ENCODE data around the gene SLC39A12. TPM values are rescaled to one million over a fixed set of nuclear protein-coding genes. Genes with fewer than 3 reads are reported as not detected.

Gene SLC39A12
- total and polyA plus RNA-seq, 2 of the 4 experiments (the other 2 are of a cell fraction) = not detected

DNA sequence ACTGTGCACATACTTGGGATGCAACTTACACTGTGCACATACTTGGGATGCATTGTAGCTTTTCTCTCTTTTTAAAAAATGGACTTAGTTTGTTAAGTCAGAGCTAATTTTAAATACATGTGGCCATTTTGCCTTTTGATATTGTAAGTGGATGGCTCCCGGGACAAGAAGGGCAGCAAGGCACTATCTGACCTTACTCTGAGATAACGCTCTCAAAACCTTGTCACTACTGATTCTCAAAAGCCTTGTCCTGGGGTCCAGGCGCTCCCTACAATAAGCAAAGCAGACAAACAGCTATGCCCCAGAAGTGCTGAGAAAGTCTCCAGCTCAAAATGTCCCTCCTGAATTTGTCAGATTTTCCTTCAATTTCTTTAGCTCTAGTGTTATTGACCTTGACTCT, 121.6 kb downstream of the SLC39A12 start:
- ATAC-seq (ENCODE audit: low read depth) (no peak), DNase-seq (no peak)
- Histone ChIP-seq H3K9me1 (ENCODE audit: insufficient read depth, low read length) (no peaks in the 10 kb centered on the region), H3K27me3 (ENCODE audit: control insufficient read depth, insufficient read depth, low read length) (peaks cover 35% of the 10 kb centered on the region), H2BK15ac (ENCODE audit: low read depth, low read length) (no peak overlapping the region), H3K56ac (ENCODE audit: extremely low read depth, insufficient read depth, low read length) (no peak overlapping the region), H2BK120ac (ENCODE audit: low read depth, low read length) (no peak overlapping the region), H3K36me3 (ENCODE audit: control insufficient read depth, insufficient read depth, low read length) (no peaks in the 10 kb centered on the region), H3K9ac (ENCODE audit: low read depth, low read length) (no peak overlapping the region), H3K9me3 (ENCODE audit: control insufficient read depth, insufficient read depth, low read length) (peaks cover 7% of the 10 kb centered on the region), H3K79me1 (ENCODE audit: low read depth in 1 of 2, low read length in 2 of 2) (no peaks in the 10 kb centered on the region), H2AFZ (replicated peaks; ENCODE audit: low read length, poor library complexity) (no peak overlapping the region), H3K14ac (replicated peaks; ENCODE audit: low read depth, low read length) (no peak overlapping the region), H4K20me1 (ENCODE audit: insufficient read depth, low read length) (no peaks in the 10 kb centered on the region), H3K4me1 (ENCODE audit: control insufficient read depth, insufficient read depth, low read length) (no peaks in the 10 kb centered on the region), H3K4ac (ENCODE audit: low read depth, low read length) (no peak overlapping the region), H4K5ac (ENCODE audit: low read depth, low read length) (no peak overlapping the region), H4K8ac (ENCODE audit: low read depth in 2 of 2, low read length in 2 of 2) (no peak overlapping the region), H2BK5ac (ENCODE audit: low read depth, low read length, poor library complexity, severe bottlenecking) (no peak overlapping the region), H3K18ac (ENCODE audit: low read depth, low read length) (no peak overlapping the region), H3K4me3 (ENCODE audit: insufficient read depth, low read depth, low read length) (no peak overlapping the region), H2BK20ac (ENCODE audit: low read depth, low read length) (no peak overlapping the region), H3K27ac (ENCODE audit: insufficient read depth, low read length) (no peak overlapping the region), H3K23ac (ENCODE audit: low read depth, low read length) (no peak overlapping the region), H3K4me2 (ENCODE audit: low read depth, low read length) (no peak overlapping the region), H2AK9ac (replicated peaks; ENCODE audit: low read depth, low read length, poor library complexity) (no peak overlapping the region), H4K91ac (ENCODE audit: insufficient read depth, low read depth, low read length) (no peak overlapping the region), H2AK5ac (ENCODE audit: low read depth, low read length) (no peak overlapping the region)
- intact Hi-C loops (cut with micrococcal nuclease) (no loop called here), dilution Hi-C loops (cut with HindIII; ENCODE audit: low sequenced_read_pairs, unreplicated experiment) (no loop called here), in situ Hi-C loops (cut with MboI; ENCODE audit: low sequenced_read_pairs) (no loop called here)
- no TSS peak for BruUV-seq (replicated peaks)
- CTCF ChIA-PET = interaction anchor here (0.6 kb wide), 1 partner anchor 97 kb away, joined by 4 read pairs; no protein-coding TSS in a partner anchor
- TF ChIP-seq MAZ (IDR thresholded peaks at IDR 0.05; ENCODE audit: borderline replicate concordance, low read depth, low read length) = no peak
- TF ChIP-seq, protein P1, sequence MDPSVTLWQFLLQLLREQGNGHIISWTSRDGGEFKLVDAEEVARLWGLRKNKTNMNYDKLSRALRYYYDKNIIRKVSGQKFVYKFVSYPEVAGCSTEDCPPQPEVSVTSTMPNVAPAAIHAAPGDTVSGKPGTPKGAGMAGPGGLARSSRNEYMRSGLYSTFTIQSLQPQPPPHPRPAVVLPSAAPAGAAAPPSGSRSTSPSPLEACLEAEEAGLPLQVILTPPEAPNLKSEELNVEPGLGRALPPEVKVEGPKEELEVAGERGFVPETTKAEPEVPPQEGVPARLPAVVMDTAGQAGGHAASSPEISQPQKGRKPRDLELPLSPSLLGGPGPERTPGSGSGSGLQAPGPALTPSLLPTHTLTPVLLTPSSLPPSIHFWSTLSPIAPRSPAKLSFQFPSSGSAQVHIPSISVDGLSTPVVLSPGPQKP (IDR thresholded peaks at IDR 0.05; ENCODE audit: borderline replicate concordance, low read depth, low read length) = no peak
- TF ChIP-seq BHLHE40 (IDR thresholded peaks at IDR 0.05; ENCODE audit: low read depth, low read length) = no peak
- TF ChIP-seq MAFK (IDR thresholded peaks at IDR 0.05; ENCODE audit: low read depth, low read length) = no peak
- TF ChIP-seq, protein P2, sequence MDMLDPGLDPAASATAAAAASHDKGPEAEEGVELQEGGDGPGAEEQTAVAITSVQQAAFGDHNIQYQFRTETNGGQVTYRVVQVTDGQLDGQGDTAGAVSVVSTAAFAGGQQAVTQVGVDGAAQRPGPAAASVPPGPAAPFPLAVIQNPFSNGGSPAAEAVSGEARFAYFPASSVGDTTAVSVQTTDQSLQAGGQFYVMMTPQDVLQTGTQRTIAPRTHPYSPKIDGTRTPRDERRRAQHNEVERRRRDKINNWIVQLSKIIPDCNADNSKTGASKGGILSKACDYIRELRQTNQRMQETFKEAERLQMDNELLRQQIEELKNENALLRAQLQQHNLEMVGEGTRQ (IDR thresholded peaks at IDR 0.05; ENCODE audit: low read depth, low read length) = no peak
- TF ChIP-seq RFX5 (IDR thresholded peaks at IDR 0.05; ENCODE audit: low read depth, low read length) = no peak
- no peak for TF ChIP-seq SMC3 (IDR thresholded peaks at IDR 0.05; ENCODE audit: low read depth, low read length)
- TF ChIP-seq NFE2L2 (IDR thresholded peaks at IDR 0.05; ENCODE audit: low read depth, low read length) = no peak
- no peak for TF ChIP-seq CHD1 (IDR thresholded peaks at IDR 0.05; ENCODE audit: low read depth, low read length)
- TF ChIP-seq RCOR1 (IDR thresholded peaks at IDR 0.05; ENCODE audit: insufficient replicate concordance, low read length) = no peak
- TF ChIP-seq MXI1 (IDR thresholded peaks at IDR 0.05; ENCODE audit: borderline replicate concordance, low read depth, low read length) = no peak
- no peak for TF ChIP-seq FOS (IDR thresholded peaks at IDR 0.05; ENCODE audit: low read depth, low read length)
- no peak for TF ChIP-seq RAD21 (IDR thresholded peaks at IDR 0.05; ENCODE audit: low read length)
- no peak for TF ChIP-seq POLR2A (IDR thresholded peaks at IDR 0.05; ENCODE audit: low read depth, low read length)
- no peak for TF ChIP-seq CEBPB (IDR thresholded peaks at IDR 0.05; ENCODE audit: low read depth, low read length)
- TF ChIP-seq, protein P3, sequence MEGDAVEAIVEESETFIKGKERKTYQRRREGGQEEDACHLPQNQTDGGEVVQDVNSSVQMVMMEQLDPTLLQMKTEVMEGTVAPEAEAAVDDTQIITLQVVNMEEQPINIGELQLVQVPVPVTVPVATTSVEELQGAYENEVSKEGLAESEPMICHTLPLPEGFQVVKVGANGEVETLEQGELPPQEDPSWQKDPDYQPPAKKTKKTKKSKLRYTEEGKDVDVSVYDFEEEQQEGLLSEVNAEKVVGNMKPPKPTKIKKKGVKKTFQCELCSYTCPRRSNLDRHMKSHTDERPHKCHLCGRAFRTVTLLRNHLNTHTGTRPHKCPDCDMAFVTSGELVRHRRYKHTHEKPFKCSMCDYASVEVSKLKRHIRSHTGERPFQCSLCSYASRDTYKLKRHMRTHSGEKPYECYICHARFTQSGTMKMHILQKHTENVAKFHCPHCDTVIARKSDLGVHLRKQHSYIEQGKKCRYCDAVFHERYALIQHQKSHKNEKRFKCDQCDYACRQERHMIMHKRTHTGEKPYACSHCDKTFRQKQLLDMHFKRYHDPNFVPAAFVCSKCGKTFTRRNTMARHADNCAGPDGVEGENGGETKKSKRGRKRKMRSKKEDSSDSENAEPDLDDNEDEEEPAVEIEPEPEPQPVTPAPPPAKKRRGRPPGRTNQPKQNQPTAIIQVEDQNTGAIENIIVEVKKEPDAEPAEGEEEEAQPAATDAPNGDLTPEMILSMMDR (conservative IDR thresholded peaks at IDR 0.05; ENCODE audit: low read depth, low read length) = no peak
- POLR2A ChIA-PET (ENCODE audit: unreplicated experiment) = no interaction called here
- 100% methylated on average over 1 of the region's 3 CpGs; no CpG with 5 or more reads in 1 of the 2 experiments for WGBS, 2 experiments (ENCODE audit: extremely low coverage in 2 of 2, insufficient read length in 1 of 2)
